HCEC 1CT (cell line): ENCODE data around the gene TBC1D14.
A peak's percentile ranks its signal among the peaks of the same experiment; 100 is the strongest.

Experiments
- DNase-seq: peaks from one replicate; pipeline ENCODE4 v3.0.0-alpha.2; 2017

TBC1D14 gene

GRCh38 chr4:7048642-7049041, 139.0 kb downstream of the TBC1D14 start:
- DNase-seq: no peak

GRCh38 chr4:7049295-7049694, 139.7 kb downstream of the TBC1D14 start:
- DNase-seq: no peak

DNA sequence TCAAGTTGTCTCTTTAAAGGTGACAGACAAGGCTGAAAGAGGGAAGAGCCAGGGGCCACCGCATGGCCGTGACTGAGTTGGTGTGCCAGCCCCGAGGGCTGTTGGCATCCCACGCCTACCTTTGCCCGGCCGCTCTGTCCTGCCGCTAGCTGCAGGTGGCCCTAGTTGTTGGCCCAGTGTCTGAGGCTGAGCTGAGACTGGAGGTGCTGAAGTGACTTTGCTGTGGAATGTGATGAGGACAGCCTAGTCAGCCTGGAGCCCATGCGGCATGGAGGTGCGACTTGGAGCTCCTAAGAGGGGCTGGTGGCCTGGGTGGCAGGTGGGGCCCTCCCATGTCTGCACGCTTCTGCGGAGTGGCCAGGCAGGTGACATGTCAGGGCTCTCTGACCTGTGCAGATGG, 140.1 kb downstream of the TBC1D14 start:
- DNase-seq: no peak

DNA sequence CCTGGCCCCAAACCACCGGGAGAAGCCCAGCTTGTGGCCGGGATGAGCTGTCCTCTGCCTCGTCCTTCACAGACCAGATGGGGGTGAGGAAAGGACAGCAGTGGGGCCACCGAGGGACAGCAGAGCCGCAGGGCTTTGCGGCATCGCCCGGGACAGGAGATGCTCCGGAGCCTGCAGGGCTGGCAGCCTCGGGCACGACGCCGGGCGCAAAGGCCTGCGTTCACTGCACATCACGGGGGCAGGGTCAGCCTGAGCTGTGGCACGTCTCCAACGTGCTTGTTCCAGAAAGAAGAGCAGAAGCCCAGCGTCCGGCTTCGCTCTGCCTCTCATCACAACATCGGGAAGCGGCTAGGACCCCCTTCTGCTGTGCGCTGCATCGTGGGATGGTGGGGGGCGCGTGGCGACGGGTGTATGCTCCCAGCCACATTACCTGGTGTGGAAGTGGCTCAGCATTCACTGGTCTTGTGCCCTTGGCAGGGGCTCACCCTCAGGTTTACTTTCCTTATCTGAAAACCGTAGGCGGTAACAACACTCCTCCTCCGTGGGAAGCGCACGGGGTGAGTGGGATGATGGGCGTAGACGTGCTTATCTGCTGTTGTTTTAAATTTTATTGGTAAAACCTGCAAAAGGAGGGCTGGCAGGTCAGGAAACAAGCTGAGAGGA, 141.0 kb downstream of the TBC1D14 start:
- DNase-seq: no peak

- DNase-seq: no peak
These were observed 141.5 kb downstream of the TBC1D14 start for GRCh38 chr4:7051144-7051495.

GRCh38 chr4:7051905-7052304, 142.3 kb downstream of the TBC1D14 start:
- no peak for DNase-seq

DNA sequence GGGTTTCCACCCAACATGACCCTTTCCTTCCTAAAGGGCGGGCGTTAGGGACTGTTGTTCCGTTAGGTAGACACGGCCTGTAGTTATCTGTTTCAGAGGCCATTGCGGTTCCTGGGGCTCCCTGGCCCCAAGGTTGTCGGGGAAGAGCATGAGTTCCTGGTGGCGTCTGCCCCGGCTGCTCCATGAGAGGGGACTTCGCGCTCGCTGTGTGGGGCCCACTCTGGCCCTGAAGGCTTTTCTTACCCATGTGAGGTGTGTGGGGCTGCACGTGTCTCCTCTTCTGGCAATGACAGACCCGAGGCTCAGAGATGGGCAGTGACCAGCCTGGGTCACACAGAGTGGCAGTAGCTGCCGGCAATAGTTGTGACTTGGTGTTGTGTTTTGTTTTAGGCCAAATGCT, 142.7 kb downstream of the TBC1D14 start:
- DNase-seq: no peak

DNA sequence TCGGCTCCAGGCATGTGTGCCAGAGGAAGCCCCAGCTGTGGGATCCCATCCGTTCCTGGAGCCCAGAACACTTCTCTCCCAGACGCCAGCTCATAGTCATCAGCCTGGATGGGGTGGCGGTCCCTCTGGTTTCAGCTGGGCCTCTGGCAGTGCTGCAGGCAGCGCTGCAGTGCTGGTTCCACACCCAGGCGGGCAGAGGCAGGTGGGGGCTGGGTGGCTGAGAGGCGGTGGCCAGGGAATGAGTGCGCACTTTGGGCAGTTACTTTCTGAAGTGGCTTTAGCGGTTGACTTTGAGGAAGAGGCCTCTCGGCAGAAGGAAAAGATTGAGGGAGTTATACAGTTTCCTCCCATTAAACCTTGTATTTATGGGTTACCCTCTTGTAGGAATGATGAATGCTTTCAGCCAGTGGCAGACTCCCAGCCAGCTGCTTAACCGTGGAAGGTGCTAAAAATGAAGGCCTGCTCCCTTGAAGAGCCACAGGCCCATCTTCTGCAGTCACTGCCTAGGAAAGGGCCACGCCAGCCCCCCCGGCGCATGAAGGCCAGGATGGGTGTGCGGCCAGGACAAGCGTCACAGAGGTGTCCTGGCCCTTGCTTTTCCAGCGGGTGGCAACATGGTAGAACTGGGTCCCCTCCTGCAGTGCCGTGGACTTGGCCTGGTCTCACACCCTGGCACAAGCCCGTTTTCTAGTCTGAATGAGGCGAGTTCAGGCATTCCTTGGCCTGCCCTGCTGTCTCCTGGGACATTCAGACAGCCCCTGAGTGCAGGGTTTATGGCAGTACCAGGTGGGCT, 143.5 kb downstream of the TBC1D14 start:
- DNase-seq: no peak

GRCh38 chr4:7054106-7054880, 144.7 kb downstream of the TBC1D14 start:
- DNase-seq: no peak

DNA sequence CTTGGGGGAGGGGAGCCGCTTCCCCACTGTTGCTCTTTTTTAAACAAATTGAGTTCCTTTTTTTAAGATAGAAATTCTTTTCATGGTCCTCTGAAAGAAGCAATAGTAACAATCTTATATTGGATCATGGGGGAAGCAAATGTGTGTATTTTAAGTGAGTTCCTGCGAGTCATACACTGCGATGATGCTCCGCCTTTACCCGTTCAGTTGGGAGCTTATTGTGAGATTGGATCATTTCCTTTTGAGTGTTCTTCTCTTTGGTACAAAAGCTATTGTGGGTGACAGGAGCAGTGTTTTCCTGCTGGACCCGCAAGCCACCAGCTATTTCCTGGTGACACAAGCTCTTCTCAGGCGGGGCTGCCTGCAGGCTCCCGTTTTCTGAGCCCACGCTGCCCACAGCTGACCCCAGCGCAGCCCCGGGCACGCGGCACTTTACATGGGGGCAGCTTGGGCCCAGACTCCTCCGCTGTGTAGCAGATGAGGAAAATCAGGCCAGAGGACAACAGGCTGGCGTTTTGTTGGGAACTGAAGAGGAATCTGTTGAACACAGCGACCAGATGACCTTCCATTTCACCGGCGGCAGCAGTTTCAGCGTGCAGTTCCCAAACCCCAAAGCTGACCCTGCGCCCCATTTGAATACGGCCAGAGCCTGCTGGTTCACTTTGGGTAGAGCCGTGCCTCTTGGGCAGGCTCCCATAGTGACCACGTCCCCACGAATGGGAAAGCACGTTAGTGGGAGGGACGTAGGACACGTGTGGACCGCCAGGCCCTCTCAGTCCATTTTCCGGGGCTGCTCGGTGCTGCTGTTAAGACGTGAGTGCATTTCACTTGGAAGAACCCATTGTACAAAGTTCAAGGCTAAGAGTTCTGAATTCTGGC, 145.7 kb downstream of the TBC1D14 start:
- DNase-seq: no peak

DNA sequence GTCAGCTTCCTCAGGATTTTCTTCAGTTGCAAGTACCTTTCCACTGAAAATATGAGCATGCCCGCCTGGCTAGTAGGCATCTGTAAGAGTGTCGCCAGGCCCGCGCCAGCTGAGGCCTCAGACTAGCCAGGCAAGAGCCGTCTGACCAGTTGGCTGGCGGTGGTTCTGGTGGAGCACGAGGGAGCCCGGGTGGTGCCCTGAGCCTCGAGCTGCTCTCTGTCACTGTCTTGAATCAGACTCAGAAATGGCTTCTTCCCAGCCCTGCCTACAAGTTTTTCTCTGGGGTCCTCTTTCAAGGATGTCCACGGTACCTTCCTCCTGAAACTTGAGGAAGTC, 146.3 kb downstream of the TBC1D14 start:
- no peak for DNase-seq

GRCh38 chr4:7058792-7059191, 149.2 kb downstream of the TBC1D14 start:
- DNase-seq: no peak

- no peak for DNase-seq
These were observed 150.0 kb downstream of the TBC1D14 start for GRCh38 chr4:7059662-7060061.

DNA sequence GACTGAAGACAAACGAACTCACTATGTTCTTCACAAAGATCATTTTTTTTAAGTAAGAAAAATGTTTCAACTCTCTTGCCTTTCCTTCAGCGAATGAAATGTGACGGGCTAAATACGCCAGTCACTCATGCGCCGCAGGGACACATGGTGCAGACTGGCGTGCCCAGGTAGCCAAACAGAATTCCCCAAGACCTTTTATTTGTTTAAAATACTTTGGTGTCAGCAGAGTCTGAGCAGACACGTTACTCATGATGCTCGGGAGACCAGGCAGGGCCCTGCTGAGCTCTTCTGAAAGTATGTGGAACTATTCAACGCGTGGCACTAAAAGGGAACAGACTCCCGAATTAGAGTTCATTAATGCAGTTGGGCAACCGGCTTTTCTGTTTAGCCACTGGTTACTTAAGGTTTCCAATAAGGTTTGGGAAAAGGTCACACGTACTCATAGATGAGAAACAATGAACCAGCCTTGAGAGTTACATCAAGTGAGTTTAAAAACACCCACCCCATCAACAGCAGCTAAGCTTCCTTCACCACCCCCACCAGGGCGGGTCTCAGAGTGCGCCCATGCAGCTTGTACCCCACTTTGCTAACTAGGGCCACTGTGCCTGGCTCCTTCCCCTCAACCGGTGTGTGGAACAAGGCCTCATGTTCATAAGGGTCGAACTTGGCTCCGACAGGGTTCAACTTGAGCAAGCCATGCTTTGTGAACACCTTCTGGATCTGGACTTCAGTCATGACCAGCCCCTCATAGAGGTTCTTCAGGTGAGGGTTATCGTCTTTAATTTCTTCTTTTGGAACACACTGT, 150.9 kb downstream of the TBC1D14 start:
- no peak for DNase-seq

GRCh38 chr4:7061815-7062214, 152.2 kb downstream of the TBC1D14 start:
- DNase-seq: no peak

DNA sequence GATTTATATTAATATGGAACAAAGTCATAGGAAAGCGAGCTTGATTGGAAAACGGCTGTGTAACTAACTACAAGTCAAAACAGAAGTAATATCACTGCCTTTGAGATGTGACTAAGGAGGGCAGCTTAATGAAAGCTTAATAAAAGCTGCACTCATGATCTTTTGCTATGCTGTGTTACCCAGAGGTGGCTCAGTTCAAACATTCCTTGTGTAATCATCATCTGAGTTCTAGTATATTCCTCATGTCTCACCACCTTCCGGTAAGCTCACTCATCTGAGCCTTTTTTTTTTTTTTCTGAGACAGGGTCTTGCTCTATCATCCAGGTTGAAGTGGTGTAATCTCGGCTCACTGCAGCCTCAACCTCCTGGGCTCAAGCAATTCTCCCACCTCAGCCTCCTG, 153.2 kb downstream of the TBC1D14 start:
- no peak for DNase-seq

DNA sequence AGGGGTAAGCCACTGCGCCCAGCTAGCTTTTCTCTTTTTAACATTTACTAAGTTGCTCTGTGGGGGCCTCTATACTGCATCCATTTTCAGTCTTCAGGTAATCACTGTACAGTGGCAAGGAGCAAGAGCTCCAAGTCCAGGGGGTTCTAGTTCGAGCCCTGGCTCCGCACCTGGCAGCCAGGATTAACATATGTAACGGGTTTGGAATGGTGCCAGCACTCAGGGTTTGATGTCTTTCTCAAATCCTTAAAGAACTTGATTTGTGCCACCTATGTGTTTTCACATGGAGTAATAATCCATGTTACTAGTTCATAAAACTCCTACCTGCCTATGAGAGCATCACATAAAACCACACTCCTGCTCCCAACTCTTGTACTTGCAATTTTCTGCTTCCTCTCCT, 153.7 kb downstream of the TBC1D14 start:
- no peak for DNase-seq

GRCh38 chr4:7066006-7066405, 156.4 kb downstream of the TBC1D14 start:
- no peak for DNase-seq

DNA sequence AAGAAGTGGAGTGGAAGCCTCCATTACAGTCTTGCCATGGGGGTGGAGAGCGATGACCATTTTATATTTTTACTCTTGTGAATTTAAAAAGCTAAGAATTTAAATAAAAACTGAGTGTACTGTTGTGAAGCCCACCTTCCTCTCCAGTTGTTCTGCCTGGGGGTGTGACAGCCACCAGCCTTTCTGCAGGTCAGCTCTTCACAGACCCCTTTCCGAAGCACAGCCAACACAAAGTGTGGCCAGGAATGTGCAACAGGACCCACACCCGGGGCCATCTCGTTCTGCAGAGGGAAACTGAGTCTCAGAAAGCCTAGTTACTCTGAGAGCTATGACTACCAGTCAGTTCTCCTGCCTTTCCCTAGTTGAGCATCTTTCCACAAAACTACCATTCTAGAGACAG, 156.9 kb downstream of the TBC1D14 start:
- no peak for DNase-seq

DNA sequence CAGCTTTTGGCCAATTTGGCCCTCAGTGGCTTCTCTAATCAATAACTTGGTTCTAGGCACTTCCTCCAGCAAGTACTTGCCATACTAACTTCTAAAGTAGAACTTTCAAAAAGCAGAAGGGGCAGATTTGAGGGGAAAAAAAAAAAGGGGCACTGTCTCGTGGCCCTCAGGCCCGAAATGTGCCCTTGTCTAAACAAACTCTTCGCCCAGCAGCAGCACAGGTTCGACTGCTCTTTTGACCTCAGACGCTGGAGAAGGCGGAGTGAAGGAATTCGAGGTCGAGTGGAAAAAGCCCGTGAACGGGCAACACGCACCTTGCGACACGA, 157.5 kb downstream of the TBC1D14 start:
- DNase-seq: no peak

DNA sequence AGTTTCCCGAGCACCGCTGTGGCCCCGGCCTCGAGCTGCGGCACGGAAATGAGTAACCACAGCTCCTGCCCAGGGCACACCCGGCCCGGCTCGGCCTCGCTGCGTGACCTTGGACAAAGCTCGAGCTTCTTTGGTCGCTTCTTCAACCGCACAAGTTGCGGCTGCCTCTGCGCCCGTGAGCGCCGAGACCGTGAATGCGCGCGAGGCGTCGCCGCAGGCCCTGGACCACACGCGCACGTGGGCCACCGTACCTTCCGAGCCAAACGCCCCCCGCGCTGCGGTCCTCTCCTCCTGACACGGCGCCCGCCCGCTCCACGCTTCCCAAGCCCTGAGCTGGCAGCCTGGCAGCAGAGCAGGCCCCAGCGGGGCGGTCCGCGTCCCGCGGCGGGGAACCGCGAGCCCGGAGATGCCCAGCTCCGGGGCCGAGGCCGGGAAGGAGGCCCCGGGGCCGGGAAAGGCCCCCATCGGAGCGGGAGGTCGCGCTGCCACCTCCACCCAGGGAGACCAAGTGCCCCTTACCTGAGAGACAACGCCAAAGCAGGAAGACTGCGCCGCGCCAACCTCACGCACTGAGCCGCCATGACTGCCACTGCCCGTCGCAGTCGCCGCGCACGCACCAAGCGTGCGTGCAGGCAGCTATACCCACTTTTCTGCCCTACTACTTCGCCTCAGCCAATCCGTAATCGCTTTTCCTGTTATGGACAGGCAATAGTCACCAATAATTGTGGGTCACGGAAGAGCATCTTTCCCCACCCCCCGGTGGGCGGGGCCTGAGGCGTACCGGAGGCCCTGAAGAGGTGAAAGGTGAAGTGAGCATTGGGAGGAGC, 158.0 kb downstream of the TBC1D14 start, which contains the start of gene GRPEL1:
Gene GRPEL1, minus strand, starts transcription at position 613 of the 827 bp plus-strand sequence. Its CDS starts 32 bp downstream, at position 581.
- DNase-seq: peak; percentile 96
